GM19193 (cell line): ENCODE measurements around the gene C1GALT1.

Source experiments
- POLR2A ChIP-seq: IDR thresholded peaks from 4 replicates; pipeline ENCODE4 v1.6.1; 2011; ENCODE audit not compliant: insufficient read depth, insufficient read length; ENCODE audit errors: extremely low read depth

C1GALT1 gene

GRCh38 chr7:7188091-7188490 lies 5.7 kb downstream of the C1GALT1 start:
- no peak for TF ChIP-seq POLR2A

- no peak for TF ChIP-seq POLR2A
Measured at GRCh38 chr7:7188742-7189141, 6.4 kb downstream of the C1GALT1 start.

GRCh38 chr7:7190142-7190541 lies 7.8 kb downstream of the C1GALT1 start:
- no peak for TF ChIP-seq POLR2A

- TF ChIP-seq POLR2A: no peak
Measured at GRCh38 chr7:7191137-7191536, 8.8 kb downstream of the C1GALT1 start.

DNA sequence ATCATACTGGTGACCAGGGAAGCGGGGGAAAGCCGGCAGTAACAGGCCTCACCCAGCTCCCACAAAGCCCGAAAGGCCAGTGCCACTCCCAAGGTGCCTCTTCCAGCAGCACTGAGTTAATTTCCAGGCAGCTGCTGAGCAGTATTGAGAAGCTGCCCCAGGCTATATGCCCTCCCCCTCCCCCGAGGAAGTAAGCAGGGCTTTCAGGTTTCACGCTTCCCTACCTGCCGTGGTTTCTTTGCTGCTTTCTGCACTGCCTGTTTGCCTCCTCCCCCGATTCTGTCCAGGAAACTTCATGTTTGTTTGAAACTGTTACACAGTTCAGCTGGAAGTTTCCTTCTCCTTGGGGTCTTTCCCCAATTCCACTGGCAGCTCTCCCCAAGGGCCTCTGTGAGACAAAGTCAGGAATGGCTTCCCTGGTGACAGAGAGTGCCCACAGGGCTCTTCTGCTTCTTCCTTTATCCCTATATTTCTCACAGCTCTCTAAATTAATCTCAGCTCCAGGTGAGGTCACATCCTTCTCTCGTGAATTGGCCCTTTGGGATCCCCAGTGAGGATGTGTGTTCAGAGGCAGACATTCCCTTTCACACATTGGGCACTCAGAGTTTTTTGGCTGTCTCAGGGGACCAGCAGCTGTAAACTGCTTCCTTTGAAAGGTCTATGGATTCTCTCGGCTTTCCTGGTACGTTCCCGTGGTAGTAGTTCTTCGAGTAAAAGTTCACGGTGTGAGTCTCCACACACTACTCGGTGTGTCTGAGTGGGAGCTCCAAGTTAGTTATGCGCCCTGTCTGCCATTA lies 19.4 kb downstream of the C1GALT1 start:
- TF ChIP-seq POLR2A: no peak

- TF ChIP-seq POLR2A: no peak
Measured at GRCh38 chr7:7202375-7202720, 20.0 kb downstream of the C1GALT1 start.

DNA sequence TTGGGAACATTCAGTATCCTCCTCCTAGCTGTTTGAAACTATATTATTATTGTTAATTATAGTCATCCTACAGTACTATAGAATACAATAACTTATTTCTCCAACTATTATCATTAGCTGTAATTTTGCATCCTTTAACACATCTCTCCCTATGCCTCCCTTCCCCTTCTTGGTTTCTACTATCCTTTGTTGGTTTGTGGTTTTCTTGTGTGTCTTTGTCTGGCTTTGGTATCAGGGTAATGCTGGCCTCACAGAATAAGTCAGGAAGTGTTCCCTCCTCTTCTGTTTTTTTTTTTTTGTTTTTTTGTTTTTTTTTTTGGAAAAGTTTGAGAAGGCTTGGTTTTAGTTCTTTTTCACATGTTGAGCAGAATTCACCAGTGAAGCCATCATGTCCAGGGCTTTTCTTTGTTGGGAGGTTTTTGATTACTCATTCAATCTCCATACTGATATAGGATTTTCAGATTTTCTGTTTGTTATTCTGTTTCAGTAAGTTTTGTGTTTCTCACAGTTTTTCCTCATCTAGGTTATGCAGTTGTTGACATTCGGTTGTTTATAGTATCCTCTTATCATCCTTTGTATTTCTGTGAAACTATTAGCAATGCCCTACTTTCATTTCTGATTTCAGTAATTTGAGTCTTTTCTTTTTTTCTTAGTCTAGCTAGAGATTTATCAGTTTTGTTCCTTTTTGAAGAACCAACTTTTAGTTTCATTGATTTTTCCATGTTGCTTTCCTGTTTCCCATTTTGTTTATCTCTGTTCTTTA lies 21.6 kb downstream of the C1GALT1 start:
- no peak for TF ChIP-seq POLR2A

- TF ChIP-seq POLR2A: no peak
Measured at GRCh38 chr7:7207876-7208275, 25.5 kb downstream of the C1GALT1 start.

- no peak for TF ChIP-seq POLR2A
Measured at GRCh38 chr7:7208520-7208919, 26.2 kb downstream of the C1GALT1 start.

DNA sequence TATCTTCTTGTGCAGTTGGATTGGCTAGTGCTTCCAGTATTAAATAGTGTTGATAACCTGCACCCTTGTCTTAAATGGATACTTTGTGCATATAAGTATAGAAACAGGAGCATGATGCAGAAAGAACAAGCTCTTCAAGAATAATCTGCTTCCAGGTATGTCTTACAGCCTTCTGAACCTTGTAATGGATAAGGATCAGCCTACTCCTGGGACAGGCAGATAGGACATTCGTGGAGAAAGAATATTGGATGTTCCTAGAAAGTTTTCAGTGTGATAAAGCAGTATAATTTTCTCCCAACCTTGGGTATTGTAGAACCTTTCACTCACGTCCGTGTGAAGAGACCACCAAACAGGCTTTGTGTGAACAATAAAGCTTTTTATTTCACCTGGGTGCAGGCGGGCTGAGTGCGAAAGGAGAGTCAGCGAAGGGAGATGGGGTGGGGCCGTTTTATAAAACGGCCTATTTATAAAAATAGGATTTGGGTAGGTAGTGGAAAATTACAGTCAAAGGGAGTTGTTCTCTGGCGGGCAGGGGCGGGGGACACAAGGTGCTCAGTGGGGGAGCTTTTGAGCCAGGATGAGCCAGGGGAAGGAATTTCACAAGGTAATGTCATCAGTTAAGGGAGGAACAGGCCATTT lies 27.2 kb downstream of the C1GALT1 start:
- no peak for TF ChIP-seq POLR2A

GRCh38 chr7:7210475-7211237 lies 28.3 kb downstream of the C1GALT1 start:
- no peak for TF ChIP-seq POLR2A

GRCh38 chr7:7212612-7213011 lies 30.3 kb downstream of the C1GALT1 start:
- no peak for TF ChIP-seq POLR2A

DNA sequence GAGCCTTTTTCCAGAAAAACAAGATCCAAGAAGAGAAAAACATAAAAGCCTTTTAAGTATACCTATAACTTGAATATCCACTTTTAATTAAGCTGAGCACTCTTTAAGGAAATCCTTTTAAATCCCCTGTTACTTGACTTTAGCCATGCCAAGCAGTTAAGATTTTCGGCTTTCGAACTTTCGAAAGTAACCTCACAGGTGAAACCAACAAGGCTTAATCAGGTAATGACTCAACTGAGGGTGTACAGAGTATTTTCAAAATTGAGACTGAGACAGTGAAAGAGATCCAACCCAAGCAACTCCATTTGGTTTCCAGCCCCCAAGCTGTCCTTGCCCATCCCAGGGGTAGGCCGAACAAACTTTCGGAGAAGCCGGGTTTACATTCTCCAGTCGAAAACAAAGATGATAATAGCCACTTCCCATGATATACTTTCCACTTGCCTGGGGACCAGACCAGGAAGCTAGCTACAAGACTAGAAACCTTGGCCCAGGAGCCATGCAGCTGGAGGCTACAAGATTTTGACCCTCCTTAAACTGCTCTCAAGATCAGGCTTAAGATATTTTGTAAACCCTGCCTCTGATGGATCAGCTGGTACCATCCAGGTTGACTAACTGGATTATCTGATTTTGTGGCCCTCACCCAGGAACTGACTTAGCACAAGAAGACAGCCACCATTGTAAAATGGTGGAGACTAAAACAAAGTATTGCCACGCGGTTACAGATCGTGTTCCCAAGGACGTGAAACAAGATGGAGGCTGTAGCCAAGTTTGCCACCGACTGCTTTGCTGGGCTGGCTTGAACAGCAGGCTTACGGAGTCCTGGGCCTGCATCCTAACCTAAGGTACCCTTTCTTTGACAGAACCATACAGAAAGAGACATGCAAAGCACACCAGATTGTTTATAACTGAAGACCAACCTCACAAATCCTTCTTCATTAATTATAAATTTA lies 32.3 kb downstream of the C1GALT1 start:
- TF ChIP-seq POLR2A: no peak

GRCh38 chr7:7216279-7216678 lies 33.9 kb downstream of the C1GALT1 start:
- TF ChIP-seq POLR2A: no peak

DNA sequence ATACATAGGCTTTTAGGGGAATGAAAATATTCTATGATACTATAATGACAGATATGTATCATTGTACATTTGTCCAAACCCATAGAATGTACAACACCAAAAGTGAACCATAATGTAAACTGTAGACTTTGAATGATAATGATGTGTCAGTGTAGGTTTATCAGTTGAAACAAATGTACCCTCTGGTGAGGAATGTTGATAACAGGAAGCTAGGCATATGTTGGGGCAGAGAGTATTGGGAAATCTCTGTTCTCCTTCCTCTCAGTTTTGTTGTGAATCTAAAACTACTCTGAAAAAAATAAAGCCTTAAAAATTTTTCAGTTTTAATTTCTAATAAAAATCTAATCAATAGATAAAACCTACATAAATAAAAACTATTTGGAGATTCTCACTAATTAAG lies 36.9 kb downstream of the C1GALT1 start:
- no peak for TF ChIP-seq POLR2A

DNA sequence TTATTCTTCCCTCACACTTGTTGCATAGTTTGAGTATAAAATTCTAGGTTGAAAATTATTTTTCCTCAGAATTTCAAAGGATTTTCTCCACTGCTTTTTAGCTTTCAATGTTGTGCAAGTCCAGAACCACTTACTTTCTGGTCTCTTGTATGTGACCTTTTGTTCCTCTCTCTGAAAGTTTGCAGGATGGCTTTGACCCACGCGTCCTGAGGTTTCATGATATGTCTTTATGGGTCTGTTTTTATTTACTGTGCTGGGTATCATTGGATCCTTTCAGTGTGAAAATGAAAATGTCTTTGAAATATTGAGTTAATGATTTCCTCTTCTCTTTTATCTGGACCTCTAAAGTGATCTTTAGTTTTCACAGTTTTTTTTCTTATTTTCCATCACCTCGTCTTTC lies 38.5 kb downstream of the C1GALT1 start:
- TF ChIP-seq POLR2A: no peak
